Stomach smooth muscle (tissue), 2 donors: ENCODE data around the gene NAGK.
"Not testable (repeated sequence)": the region's sequence is repeated elsewhere in the genome, so short reads cannot be mapped to it uniquely, and the experiment has no call there.

ENCODE experiments used
- H3K27ac ChIP-seq: one replicate; pipeline ENCODE4 v1.7.0; 2013; ENCODE audit warnings: mild to moderate bottlenecking, low read length, inconsistent platforms
- H3K27me3 ChIP-seq, 2 donors: one replicate each; pipeline ENCODE4 v1.7.0; 2013; ENCODE audit warnings: low read length in 2 of 2; ENCODE audit not compliant: insufficient read depth in 2 of 2, control insufficient read depth in 1 of 2
- H3K36me3 ChIP-seq, 2 donors: one replicate each; pipeline ENCODE4 v1.7.0; 2013; ENCODE audit warnings: low read length in 2 of 2; ENCODE audit not compliant: control insufficient read depth in 2 of 2, insufficient read depth in 2 of 2
- H3K4me1 ChIP-seq: one replicate; pipeline ENCODE4 v1.7.0; 2013; ENCODE audit warnings: low read length; ENCODE audit not compliant: control insufficient read depth, insufficient read depth
- H3K4me3 ChIP-seq, 2 donors: one replicate each; pipeline ENCODE4 v1.7.0; 2013; ENCODE audit warnings: low read length in 2 of 2
- H3K9ac ChIP-seq, 2 donors: one replicate each; pipeline ENCODE4 v1.7.0; 2013; ENCODE audit warnings: low read length in 2 of 2, mild to moderate bottlenecking in 1 of 2
- H3K9me3 ChIP-seq, 2 donors: one replicate each; pipeline ENCODE4 v1.7.0; 2013; ENCODE audit warnings: low read length in 2 of 2; ENCODE audit not compliant: control insufficient read depth in 2 of 2
- donor health status: healthy.
- donor health status: Pancreatic carcinoma.

NAGK gene

DNA sequence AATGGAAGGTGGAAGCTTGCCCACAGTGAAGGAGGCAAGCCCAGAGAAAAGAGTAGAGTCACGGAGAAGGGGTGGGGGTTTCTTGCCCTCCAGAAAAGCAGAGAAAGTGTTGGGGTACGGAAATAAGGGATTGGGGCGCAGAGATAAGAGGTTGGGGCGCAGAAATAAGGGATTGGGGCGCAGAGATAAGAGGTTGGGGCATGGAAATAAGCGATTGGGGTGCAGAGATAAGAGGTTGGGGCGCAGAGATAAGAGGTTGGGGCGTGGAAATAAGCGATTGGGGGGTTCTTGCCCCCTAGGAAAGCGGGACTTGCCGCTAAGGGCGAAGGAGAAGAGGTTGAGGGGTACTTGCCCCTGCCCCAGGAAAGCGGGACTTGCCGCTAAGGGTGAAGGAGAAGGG lies 21.0 kb downstream of the NAGK start:
- H3K4me3 ChIP-seq, H3K9ac ChIP-seq, H3K27ac ChIP-seq, H3K36me3 ChIP-seq, H3K4me1 ChIP-seq, H3K9me3 ChIP-seq, H3K27me3 ChIP-seq: not testable (repeated sequence)

GRCh38 chr2:71091808-71092207 lies 23.4 kb downstream of the NAGK start:
- H3K4me1 ChIP-seq, H3K36me3 ChIP-seq, H3K27ac ChIP-seq, H3K9me3 ChIP-seq, H3K4me3 ChIP-seq, H3K9ac ChIP-seq, H3K27me3 ChIP-seq: not testable (repeated sequence)

GRCh38 chr2:71092491-71093260 lies 24.2 kb downstream of the NAGK start:
- H3K27ac ChIP-seq, H3K27me3 ChIP-seq, H3K9me3 ChIP-seq, H3K4me1 ChIP-seq, H3K9ac ChIP-seq, H3K4me3 ChIP-seq, H3K36me3 ChIP-seq: not testable (repeated sequence)

GRCh38 chr2:71100195-71100964 lies 31.9 kb downstream of the NAGK start:
- Histone ChIP-seq H3K27ac (no peak overlapping the region), H3K9me3 (no peaks in the 10 kb centered on the region), H3K9ac (no peak overlapping the region), H3K36me3 (no peaks in the 10 kb centered on the region), H3K27me3 (no peaks in the 10 kb centered on the region), H3K4me3 (no peak overlapping the region), H3K4me1 (no peaks in the 10 kb centered on the region)

DNA sequence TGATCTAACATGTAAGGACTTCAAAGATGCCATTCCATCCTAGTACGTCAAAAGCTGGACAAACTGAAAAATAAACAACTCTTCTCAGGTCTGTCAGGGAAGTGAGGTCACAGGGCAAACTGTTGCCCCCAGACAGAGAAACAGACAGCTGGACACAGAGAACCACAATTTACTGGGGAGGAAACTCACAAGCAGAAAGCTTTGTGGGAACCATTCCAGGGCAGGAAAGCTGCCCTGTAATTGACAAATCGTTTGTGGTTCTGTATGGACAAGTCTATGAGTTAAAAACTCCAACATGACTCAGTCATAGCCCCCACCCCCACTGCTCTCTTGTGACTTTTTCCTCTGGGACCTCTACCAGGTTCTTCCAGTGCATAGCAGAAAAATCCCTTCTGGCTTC lies 33.2 kb downstream of the NAGK start:
- Histone ChIP-seq H3K4me1 (no peaks in the 10 kb centered on the region), H3K36me3 (no peaks in the 10 kb centered on the region), H3K27ac (no peak overlapping the region), H3K9me3 (no peaks in the 10 kb centered on the region), H3K27me3 (no peaks in the 10 kb centered on the region), H3K9ac (no peak overlapping the region), H3K4me3 (no peak overlapping the region)

DNA sequence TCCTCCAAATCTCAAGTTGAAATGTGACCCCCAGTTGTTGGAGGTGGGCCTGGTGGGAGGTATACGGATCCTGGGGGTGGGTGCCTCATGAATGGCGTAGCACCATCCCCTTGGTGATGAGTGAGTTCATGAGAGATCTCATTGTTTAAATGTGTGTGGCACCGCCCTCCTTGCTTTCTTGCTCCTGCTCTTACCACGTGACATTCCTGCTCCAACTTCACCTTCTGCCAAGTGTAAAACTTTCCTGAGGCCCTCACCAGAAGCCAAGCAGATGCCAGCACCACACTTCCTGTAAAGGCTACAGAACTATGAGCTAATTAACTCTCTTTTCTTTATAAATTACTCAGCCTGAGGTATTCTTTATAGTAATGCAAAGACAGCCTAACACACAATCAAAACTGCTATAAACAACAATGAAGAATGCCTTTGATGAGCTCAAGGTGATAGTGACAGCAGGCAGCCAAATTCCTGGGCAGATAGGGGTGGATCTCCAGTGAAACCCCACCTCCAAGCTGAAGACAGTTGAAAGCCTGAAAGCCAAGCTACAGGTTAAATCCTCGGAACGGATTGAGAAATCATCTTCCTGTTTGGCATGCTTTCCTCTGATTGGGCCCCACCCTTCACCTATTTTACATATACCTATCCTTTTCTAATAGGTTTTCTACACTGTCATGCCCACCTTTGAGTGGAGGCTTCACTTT lies 34.7 kb downstream of the NAGK start:
- H3K27me3 ChIP-seq, result no peaks in the 10 kb centered on the region
- no peaks in the 10 kb centered on the region for H3K9me3 ChIP-seq
- H3K4me3 ChIP-seq, result no peak overlapping the region
- H3K9ac ChIP-seq, result no peak overlapping the region
- H3K27ac ChIP-seq, result no peak overlapping the region
- H3K36me3 ChIP-seq, result no peaks in the 10 kb centered on the region
- H3K4me1 ChIP-seq, result no peaks in the 10 kb centered on the region

DNA sequence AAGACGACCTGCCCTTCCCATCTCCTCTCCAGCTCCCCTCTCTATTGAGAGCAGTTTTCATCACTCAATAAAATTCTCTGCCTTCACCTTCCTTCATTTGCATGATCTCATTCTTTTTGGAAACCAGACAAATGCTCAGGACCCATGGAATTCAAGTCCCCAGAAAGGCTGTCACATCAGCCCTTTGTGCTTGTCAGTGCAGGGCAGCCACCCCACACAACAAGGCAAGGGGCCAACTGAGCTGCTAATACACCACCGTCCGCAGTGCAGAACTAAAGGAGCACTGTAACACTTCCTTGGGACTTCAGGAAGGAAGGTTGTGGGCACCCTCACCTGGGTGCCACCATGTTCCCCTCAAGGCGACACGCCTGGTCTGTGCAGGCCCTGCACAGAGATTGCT lies 35.4 kb downstream of the NAGK start:
- Histone ChIP-seq H3K9me3 (no peaks in the 10 kb centered on the region), H3K36me3 (no peaks in the 10 kb centered on the region), H3K4me3 (no peak overlapping the region), H3K9ac (no peak overlapping the region), H3K27me3 (no peaks in the 10 kb centered on the region), H3K27ac (no peak overlapping the region), H3K4me1 (no peaks in the 10 kb centered on the region)

DNA sequence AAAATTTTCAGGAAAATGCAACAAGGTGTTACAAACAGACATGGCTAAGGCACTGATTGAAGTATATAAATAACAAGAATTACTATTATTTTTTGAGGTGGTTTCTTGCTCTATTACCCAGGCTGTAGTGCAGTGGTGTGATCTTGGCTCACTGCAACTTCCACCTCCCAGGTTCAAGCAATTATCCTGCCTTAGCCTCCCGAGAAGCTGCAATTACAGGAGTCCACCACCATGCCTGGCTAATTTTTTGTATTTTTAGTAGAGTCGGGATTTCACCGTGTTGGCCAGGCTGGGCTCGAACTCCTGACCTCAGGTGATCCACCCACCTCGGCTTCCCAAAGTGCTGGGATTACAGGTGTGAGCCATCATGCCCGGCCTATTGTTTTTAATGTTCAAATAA lies 38.0 kb downstream of the NAGK start:
- not testable (repeated sequence) for H3K27me3 ChIP-seq, H3K4me3 ChIP-seq, H3K36me3 ChIP-seq, H3K9ac ChIP-seq, H3K27ac ChIP-seq, H3K9me3 ChIP-seq, H3K4me1 ChIP-seq

GRCh38 chr2:71108091-71108490 lies 39.6 kb downstream of the NAGK start:
- no peak overlapping the region for H3K4me3 ChIP-seq
- no peaks in the 10 kb centered on the region for H3K9me3 ChIP-seq
- no peak overlapping the region for H3K9ac ChIP-seq
- H3K36me3 ChIP-seq, result peaks cover 0 to 10% of the 10 kb centered on the region in 2 donors
- no peaks in the 10 kb centered on the region for H3K27me3 ChIP-seq
- no peaks in the 10 kb centered on the region for H3K4me1 ChIP-seq
- no peak overlapping the region for H3K27ac ChIP-seq

- Histone ChIP-seq H3K4me1 (no peaks in the 10 kb centered on the region), H3K9me3 (no peaks in the 10 kb centered on the region), H3K27ac (no peak overlapping the region), H3K9ac (no peak overlapping the region), H3K36me3 (peaks cover 11 to 12% of the 10 kb centered on the region in 2 donors), H3K27me3 (no peaks in the 10 kb centered on the region), H3K4me3 (no peak overlapping the region)
These were observed 45.4 kb downstream of the NAGK start for GRCh38 chr2:71113843-71114242.

DNA sequence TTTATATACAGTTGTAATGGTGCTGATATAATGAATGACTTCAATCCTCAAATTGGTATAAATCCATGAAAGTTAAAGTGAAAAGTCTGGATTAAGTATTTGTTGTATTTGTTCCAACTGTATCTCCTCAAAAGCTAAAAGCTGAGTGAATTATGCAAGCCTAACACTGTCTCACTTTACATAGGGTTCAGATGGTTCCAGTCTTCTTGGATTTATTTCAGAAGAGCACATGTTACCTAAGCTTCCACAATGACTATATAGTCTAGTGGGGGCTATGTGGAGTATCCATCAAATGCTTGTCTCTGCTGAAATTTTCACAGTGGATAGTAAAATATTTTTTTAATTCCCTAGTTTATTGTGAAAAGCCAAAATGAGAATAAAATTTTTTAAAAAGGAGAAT lies 48.6 kb downstream of the NAGK start:
- H3K36me3 ChIP-seq, result peaks cover 8 to 29% of the 10 kb centered on the region in 2 donors
- no peak overlapping the region for H3K4me3 ChIP-seq
- no peaks in the 10 kb centered on the region for H3K9me3 ChIP-seq
- H3K27me3 ChIP-seq, result no peaks in the 10 kb centered on the region
- H3K27ac ChIP-seq, result no peak overlapping the region
- H3K9ac ChIP-seq, result no peak overlapping the region
- no peaks in the 10 kb centered on the region for H3K4me1 ChIP-seq
